Fibroblast of upper back skin (primary cell): ENCODE data around the gene DGAT2L6.

Source experiments
- DNase-seq: peaks from one replicate; pipeline ENCODE4 v3.0.0-alpha.2; 2013

The DGAT2L6 gene, protein sequence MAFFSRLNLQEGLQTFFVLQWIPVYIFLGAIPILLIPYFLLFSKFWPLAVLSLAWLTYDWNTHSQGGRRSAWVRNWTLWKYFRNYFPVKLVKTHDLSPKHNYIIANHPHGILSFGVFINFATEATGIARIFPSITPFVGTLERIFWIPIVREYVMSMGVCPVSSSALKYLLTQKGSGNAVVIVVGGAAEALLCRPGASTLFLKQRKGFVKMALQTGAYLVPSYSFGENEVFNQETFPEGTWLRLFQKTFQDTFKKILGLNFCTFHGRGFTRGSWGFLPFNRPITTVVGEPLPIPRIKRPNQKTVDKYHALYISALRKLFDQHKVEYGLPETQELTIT

DNA sequence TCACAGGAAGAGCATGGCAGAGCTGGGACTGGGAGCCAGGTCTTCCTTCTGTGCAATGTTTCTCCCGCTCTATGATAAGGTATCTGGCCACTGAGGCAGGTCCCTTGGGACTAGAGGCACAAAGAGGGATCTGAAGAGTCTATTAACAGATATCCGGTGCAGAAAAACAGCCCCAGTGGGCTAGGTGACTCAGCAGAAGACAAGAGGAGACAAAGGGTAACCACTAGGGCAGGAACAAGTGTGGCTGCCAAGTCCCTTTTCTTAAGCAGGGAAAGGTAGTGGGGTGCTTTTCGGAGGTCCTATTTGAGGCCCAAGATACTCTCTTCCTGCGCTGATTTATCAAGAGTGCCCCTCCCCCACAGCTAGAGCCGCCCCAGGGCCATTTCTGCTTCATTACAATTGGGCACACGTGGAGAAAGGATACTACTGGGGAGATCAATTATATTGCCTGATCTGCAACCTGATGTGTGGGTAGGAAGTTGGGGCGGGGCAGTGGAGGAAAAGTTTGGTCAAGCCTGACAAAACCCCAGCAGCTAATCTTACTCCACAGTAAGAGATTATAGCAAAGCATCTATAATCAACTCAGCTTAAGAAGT, at the start of gene DGAT2L6:
Gene DGAT2L6 (plus strand): TSS at position 546 of the 596 bp plus-strand sequence. CDS start 100 bp downstream, outside the sequence.
- no peak for DNase-seq

DNA sequence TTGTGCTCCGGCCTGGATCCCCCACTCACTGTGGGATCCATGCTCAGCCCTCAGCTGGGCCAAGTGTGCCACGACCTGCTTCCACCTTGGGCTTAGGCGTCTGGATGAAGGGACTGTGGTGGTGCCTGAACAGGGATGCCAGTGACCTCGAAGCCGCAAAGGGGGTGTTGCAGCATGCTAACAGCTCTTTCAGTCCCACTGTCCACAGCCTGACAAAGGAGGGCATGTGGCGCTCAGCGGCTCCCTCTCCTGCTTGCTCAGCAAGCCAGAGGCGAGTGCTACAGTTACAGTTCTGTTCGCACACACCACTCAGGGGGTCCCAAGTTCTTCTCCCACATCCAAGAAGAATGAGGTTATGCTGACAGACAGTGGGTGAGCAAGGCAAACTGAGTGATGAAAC, 49.2 kb upstream of the DGAT2L6 start:
- no peak for DNase-seq

DNA sequence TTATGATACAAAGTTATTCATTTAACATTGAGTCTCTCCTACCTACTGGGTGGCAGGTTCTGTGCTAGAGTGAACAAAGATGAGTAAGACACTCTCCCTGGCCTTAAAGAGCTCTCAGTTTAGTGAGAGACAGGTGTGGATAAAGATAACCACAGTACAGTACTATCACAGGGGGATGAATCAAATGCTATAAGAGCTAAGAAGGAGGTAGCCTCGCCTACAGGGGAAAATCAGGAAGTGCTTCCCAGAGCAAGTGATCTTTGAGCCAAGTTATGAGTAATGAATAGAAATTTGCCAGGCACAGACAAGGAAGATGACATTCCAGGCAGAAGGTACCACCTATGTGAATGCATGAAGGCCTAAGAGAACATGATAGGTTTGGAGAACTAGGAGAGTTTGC, 47.5 kb upstream of the DGAT2L6 start:
- no peak for DNase-seq

DNA sequence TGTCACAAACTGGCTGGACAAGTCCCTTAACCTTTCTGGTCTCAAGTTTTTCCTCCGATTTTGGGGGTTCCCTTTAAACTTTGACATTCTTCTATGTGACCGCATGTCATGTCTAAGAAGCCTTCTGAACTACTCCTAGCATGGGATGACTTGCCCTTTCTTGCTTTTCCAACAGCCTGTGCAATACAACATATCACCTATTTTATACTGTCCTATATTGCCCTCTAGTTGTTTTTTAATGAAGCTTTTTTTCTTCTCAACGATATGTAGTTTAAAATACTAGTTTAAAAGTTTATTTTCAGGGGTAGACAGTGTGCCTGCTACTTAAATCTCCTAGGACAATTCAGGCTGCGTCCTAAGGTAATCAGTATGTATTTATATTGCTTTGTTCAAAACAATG, 45.1 kb upstream of the DGAT2L6 start:
- DNase-seq, result no peak

DNA sequence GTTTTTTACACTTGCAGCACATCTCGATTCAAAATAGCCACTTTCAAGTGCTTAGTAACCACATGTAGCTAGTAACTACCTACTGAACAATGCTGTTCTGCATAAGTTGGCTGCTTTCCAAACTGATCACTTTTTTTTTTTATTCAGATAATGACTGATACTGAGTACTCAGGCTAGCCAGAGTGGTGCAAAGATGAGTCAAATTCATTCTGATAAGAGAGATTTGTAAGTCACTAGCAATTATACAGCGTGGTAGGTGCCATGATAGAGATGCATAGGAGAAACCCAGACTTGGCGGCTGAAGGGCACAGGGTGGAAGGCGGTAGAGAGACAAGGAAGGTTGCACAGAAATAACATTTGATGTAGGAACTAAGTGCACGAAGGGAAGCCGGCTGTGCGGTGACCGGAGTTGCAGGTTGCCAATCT, 44.4 kb upstream of the DGAT2L6 start:
- no peak for DNase-seq

DNA sequence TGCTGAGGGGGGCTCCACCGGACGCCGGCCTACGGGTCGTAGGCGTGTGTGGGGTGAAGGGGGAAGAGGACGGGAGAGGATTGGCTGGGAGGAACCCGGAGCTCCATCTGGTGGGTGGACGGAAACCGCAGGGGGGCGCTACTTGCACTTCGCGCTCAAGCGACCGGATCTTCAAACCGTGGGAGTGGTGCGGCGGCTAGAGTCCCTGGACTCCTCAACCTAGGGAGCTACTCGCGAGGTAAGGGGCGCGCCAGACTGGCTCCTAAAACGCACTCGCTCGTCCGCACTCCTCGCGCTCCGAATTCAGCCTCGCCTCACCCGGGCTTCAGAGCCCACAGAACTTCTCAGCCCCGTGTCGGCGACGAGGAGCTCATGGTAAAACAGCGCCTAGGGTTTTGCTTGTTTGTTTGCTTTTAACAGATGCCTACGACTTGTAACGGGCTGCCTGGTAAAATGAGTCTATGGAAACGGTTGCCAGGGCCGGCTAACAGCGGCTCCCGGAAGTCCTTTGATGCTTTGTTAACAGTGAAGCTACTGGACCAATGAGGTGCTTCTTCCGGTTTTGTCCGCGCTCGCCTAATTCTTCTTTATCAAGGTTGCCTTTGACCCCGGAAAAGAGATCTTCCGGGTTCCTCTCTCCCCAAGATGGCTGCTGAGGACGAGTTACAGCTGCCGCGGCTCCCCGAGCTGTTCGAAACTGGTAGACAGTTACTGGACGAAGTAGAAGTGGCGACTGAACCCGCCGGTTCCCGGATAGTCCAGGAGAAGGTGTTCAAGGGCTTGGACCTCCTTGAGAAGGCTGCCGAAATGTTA, 43.8 kb upstream of the DGAT2L6 start, which contains the start of gene IGBP1:
Gene IGBP1 (plus strand): TSS at position 145 of the 813 bp plus-strand sequence. CDS start 501 bp downstream, at position 646.
- DNase-seq, result peak; percentile 82

DNA sequence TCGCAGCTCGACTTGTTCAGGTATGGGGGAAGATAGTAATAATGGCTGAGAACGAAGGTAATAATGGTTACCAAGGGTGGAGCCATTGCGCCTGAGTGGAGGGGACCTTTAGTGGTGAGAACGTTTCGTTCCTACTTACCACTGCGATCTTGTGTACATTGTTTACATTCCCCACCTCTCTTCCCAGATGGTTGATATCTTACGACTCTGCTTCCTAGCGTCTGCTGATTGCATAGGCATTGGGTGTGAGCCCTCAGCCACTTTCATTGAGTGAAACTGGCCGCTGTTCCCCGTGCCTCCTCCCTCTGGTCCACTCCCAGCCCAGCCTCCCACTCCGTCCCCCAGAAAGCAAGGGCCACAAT, 43.2 kb upstream of the DGAT2L6 start:
- no peak for DNase-seq

DNA sequence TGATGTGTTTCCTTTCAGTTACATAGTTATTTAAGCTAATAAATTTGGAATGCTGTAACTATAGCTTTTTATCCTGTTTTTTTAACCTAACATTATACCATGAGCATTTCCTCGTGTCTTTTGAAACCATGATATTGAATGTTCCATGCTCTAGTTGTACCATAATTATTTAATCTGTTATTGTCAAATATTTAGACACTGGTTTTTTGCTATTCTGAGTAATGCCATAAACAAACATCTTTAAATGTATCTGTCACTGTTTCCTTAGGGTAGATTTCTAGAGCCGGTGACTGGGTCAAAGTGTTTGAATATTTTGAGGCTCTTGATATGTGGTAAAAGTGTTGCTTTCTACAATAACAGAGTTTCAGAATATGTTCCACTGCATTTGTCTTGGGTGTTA, 38.7 kb upstream of the DGAT2L6 start:
- DNase-seq, result no peak

DNA sequence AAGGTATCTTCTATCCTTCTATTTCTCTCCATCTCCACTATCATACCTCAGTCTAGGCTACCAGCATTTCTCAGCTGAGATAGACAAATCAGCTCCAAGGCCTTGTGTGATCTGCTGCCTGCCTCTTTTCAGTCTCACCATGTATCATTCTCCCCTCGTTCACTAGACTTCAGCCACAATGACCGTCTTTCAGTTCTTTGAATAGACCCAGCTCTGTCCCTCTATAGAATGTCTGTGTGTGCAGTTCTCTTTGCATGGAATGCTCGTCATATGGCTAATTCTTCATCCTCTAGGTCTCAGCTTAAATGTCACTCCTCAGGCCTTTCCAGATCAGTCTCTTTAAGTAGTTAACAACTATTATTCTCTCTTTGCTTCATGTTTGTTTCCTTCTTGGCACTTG, 37.5 kb upstream of the DGAT2L6 start:
- DNase-seq, result no peak

DNA sequence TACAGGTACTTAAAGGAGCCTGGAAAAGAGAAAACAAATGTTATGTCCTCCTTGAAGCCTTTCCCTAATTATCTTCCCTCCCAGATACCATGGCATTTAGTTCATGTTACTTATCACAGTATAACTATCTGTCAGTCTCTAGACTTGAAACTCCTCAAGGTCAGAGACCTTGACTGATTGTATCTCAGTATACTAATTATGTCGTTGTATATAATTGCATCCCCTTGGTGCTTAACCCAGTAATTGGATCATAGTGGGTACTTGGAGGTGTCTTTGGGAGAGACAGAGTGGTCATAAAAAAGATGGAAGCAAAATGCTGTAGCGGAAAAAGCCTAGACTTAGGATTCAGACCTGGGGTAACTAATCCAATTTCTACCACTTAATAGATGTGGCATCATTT, 35.9 kb upstream of the DGAT2L6 start:
- DNase-seq, result no peak

DNA sequence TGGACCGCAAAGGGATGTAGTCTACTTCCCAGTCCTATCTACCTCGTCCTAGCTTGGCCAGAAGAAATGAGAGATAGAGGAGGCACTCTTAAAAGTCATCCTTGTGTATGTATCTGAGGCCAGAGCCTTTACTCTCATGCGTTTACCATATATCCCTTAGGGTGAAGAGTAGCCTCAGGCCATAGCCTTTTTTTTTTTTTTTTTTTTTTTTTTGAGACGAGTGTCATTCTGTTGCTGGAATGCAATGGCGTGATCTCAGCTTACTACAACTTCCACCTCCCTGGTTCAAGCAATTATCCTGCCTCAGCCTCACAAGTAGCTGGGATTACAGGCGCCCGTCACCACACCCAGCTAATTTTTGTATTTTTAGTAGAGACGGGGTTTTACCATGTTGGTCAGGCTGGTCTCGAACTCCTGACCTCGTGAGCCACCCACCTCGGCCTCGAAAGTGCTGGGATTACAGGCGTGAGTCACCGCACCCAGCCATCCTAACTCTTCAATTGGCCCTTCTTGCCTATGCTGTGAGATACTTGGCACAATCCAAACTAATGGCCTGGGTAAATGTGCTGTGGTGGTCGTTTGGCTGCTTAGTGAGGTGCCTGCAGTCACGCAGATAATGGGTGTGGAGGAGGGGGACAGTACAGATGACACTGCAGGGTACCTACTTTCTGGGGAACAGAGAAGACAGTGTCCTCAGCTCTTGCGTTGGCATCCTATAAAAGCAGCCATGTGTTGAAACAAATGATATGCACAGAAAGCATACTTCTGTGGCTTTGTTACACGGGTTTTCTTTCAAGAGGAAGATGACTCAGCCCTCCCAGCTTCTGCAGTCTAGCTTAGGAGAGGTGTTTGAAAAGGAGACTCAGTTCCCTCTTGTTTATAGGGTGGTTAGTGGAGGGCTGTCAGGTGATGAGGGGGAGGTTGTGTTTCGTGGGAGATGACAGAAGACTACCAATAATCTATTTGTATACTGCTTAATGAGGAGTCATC, 10.4 kb upstream of the DGAT2L6 start:
- DNase-seq, result peak; percentile 55

DNA sequence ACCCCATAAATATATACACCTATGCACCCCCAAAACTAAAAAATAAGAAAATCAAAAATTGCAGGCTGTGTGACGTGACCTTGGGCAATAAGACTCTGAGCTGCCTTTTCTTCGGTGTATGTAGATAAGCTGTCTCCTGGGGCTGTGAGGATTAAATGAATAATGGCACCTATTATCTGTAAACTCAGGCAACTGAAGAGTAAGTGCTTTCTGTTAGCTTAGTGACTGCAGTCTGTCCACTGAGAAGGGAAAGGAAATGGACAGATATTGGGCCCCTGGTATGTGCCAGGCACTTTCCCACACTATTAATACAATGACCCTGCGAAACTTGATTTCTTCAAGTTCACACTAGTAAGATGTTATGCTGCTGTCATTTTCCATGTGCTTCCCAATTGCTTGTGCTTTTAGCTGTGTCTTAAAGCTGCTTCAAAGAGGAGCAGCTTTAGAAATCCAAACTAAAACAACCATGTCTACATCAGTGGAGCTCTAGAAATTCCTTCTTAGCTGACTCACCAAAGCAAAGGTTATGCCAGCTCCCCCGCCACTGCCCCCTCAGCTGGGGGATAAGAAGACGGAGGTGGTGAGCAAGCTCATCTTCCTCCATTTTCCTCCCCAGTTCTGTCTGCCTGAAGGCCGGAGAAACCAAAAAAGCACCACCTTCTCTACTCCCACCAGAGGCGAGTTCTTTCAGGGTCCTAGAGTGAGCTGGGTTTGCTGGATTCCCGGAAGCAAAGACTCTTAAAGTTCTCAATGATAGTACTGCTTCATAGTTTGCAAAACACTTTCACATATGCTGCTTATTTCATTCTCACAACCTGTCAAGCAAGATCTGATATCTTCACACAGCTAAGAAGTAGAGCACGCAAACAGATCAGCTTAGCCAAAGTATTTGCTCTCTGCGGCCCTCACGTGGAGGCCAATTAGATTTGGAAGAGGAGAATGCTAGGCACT, 8.8 kb upstream of the DGAT2L6 start:
- DNase-seq, result peak; percentile 78

DNA sequence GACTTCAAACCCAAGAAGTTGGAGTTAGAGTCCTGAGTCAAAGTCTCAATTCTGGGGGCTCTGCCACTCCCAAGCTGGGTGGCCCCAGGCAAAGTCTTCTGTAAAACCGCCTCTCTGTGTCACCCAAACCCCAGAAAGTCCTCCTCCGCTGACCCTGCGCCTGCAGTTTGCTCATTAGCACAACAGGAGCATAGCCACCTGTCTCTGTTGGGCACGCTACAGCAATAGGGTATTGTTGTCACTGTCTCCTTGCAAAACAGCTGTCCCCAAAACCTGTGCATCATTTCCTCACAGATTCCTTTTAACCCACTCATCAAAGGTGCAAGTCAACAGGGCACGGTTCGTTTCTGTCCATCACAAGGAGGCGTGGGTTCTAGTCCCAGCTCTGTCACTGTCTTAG, 8.0 kb upstream of the DGAT2L6 start:
- no peak for DNase-seq

DNA sequence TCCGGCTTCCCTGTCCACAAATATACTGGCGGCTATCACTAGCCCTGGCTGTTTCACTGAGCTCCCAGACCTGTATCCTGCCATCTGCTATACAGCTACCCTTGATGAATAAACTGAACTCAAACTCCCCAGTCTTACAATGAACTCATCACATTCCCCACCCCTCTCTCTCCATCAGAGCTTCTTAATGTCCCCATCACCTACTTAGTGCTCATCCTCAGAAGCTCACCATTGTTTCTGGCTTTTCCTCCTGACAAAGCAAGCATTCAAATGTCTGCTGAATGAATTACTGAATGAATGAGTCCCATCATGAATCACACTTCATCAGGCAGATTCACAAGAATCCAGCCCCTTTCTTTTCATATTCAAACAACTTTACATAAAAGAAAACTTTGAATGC, 5.7 kb upstream of the DGAT2L6 start:
- DNase-seq, result no peak

DNA sequence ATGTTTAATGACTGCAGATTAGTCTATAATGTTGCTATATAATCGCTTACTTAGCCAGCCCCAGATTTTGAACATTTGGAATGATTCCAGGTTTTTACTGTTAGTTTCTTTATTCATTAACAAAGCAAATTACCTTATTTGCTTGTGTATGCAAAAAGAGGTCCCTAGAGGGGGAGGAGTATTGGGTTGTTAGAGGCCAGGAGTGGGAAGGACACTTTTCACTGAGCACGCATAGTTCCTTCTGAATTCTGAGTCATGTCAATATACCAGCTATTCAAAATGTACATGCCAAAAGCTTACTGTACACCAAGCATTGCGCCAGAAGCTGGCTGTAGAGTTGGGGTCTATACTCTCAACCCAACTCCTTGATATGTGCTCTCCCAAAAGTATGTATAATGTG, 5.1 kb upstream of the DGAT2L6 start:
- DNase-seq, result peak; percentile 39

DNA sequence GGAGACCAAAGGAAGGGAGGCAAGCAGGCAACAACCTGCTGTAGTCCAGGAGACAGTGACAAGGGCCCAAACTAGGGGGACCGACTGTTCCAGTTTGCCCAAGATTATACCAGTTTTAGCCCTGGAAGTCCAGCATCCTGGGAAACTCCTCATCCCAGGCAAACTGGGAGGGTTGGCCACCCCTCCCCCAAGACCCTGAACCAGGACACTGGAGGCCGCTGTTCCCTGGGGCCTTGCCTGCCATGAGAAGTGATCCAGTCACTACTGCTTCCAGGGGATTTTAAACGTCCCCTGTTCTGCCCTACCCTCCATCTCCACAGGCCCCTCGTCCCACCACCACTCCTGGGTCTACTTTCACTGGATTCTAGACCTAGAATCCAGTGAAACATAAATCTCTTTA, 4.3 kb upstream of the DGAT2L6 start:
- DNase-seq, result no peak

DNA sequence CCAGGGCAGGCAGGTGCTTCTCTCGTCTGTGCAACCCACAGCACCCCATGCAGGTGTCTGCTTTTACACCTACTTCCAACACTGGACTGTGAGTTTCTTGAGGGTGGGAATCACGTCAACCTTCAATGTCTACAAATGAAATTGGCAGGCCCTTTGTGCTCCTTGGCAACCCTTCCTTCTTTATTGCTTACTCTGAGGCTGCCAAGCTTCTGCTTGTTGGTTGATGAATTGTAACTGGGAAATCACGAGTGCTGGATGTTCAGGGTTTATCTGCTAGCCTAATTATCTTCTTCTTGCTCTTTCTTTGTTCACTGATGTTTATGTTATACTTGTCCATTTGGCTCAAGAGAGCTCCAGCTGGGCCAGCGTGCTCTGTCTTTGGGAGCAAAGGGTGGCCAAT, 2.5 kb upstream of the DGAT2L6 start:
- DNase-seq, result peak; percentile 28

DNA sequence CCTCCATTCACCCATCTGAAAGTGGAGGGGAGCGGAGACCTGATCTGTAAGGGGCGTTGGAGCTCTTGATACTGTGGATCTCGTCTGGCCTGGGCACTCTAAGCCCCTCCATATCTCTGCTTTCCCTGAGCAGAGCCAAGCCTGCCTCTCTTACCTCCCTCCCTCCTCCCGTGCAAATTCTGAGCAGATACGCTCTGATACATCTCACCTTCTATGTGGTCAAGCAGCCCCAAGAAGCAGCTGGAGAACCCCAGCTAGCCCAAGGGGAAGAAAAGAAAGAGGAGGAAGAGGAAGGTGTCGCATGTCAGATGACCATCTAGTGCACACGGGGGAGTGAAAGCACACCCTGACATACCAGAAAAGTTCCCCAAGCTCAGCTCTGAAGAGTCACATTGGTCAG, 1.9 kb upstream of the DGAT2L6 start:
- DNase-seq, result no peak

DNA sequence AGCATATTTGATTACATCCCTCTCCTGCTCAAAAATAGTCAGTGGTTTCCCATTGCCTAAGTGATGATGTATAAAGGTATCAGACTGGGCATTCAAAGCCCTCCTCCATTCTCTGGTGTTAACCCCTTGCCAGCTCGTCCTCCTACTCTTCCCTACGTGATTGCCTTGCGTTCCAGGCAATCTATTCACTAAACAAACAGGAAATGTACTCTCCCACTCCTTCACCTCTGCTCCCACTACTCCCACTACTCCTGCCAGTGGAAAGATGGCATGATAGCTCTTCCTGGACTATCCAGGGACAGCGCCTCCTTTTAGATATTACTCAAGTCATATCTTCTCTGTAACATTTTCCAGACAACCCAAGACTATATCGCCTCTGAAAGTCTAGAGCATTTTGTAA, 5.8 kb downstream of the DGAT2L6 start:
- DNase-seq, result no peak

DNA sequence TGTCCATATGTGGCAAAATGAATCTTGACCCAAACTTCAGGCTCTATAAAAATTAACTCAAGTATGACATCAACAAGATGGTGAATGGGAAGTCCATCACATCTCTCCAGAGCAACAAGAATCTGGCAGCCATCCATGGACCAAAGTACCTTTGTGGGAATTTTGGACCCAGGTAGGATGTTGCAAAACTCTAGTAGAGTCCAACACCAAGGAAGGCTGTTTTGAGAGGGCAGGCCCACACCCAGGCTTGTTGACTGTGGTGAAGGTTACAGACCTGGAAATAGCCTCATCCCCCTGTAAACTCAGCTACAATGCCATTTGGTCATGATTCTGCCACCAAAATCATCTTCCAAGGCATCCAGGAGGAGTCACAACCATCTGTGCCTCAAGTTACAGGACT, 12.9 kb downstream of the DGAT2L6 start:
- DNase-seq, result no peak

DNA sequence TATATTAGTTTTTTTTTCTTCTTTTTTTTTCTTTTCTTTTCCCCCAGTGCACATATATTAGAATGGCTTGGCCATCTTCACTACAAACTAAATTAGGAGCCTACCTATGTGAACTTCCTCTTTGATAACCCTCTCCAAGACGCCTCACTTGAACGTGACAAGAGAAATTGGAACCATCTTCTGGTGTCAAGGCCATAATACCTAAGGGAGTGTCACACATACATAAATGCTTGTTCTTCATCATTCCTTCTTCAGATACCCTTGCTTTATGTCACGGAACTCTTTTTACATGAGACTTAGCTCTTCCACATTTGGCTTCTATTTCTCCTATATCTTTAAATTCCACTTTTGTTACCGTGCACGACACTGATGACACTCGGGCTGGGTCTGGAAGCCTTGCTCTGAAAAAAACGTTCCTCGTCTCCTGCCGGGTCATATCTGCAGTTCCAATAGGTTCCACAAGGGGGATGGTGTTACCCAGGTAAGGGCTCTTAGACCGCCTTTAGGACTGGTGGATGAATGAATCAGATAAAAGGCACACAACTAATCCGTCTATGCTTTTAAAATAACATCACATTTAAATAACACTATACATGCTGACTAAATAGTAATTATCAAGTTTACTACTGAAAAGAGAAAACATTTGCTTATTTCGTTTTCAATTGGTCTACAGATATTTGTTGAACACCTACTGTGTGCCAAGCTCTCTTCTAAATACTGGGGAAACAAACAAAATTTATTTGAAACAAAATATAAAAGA, 19.9 kb downstream of the DGAT2L6 start:
- peak; percentile 45 for DNase-seq
